Activated CD8-positive, alpha-beta memory T cell treated with anti-CD3 and anti-CD28 coated beads for 24 hours (primary cell): Measurements from ENCODE around the gene FAM72A.
"Not testable (repeated sequence)": the region's sequence is repeated elsewhere in the genome, so short reads cannot be mapped to it uniquely, and the experiment has no call there.

Experiments
- DNase-seq: peaks from one replicate; pipeline ENCODE4 v3.0.0-alpha.2; 2020

FAM72A gene

GRCh38 chr1:206202789-206203363 lies at the start of gene FAM72A:
TSS of gene FAM72A (minus strand) at chr1:206202839. CDS start at chr1:206202025, 814 bp downstream.
- DNase-seq, result peak; percentile 94

- DNase-seq, result not testable (repeated sequence)
Measured at GRCh38 chr1:206250953-206251681, 48.5 kb upstream of the FAM72A start.

DNA sequence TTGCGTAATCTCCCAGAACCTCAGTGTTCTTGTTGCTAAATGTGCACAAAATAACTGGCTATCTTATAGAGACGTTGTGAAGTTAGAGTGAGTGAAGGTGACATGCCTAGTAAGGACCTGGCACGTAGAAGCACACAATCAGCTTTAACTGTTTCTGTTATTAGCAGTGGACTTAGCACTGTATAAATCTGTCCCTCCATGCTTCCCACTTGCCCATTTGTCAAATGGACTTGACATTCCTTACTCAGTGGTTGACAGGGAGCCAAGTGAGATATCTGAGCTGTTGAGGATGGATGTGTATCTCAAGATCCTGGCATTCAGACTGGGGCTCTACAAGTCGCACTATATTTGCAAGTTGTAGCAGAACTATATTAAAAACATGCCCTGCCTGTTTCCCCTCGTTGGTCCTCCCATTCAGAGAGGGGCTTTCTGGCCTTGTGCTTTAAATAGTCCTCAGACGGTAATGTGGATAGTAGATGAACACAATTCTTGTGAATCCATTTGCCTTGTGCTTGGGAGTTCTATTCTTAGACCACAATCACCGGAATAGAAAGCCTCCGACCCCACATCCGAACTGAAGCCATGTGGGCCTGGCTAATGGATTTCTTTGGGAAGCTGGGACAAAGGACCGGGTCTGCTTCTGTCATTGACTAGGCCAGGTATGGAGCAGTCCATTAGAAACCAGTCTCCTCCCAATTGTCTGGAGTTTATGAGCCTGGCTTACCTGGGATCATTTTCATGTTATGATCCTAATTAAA lies 43.7 kb upstream of the FAM72A start:
- DNase-seq, result not testable (repeated sequence)

DNA sequence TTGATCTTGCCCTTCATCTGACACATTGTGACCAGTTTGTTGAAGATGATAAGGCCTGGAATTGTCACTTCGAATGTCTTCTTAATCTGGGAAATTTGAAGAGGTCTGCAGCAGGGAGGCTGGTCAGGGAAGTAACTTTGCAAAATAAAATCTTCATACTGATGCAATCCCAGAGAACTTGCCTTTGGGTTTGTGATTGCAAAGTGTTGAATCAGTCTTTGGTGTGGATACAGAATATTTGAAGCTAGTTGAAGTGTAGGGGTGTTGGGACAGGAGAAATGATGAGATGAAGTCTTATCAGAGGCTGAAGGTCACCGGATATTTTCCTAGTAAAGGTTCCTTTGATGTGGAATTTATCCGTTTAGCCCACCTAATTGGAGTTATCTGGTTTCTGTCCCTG lies 42.8 kb upstream of the FAM72A start:
- DNase-seq, result not testable (repeated sequence)

DNA sequence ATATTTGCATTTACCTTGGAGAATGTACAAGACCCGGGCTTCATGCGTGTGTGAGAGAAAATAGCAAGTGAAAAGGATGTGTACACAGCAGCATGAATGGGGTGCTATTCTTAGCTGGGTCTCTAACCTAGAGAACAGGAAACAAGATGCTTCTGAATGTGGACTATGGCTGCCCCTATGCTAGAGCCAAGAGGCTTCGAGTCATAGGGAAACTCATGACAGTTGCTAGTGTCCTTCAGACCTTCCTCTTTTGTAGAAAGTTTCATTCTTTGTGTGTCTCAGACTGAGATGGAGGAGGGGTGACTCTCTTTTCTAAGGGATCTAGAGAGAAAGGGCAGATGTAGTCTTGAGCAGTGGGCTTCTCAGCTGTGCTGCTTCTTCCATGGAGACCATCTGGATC lies 40.7 kb upstream of the FAM72A start:
- DNase-seq, result not testable (repeated sequence)

DNA sequence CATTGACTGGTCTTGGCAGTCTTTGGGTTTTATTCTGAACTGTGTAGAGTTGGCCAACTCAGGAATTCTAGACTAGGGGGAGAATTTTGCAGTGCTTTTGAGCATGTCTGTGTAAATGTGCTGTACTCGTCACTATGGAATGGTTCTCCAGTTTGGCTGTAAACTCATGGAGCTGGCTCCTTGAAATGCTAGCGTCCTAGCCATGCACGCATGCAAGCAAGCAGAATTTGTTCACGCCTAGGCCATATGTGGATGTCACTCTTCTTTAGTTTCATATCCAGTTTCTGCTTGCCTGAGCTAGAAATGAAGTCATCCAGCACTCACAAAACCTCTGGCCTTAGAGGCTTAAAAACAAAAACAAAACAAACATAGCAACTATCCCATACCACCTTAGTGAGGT lies 37.6 kb upstream of the FAM72A start:
- not testable (repeated sequence) for DNase-seq

- not testable (repeated sequence) for DNase-seq
Measured at GRCh38 chr1:206235190-206235589, 32.6 kb upstream of the FAM72A start.

- DNase-seq, result not testable (repeated sequence)
Measured at GRCh38 chr1:206234189-206234916, 31.7 kb upstream of the FAM72A start.

DNA sequence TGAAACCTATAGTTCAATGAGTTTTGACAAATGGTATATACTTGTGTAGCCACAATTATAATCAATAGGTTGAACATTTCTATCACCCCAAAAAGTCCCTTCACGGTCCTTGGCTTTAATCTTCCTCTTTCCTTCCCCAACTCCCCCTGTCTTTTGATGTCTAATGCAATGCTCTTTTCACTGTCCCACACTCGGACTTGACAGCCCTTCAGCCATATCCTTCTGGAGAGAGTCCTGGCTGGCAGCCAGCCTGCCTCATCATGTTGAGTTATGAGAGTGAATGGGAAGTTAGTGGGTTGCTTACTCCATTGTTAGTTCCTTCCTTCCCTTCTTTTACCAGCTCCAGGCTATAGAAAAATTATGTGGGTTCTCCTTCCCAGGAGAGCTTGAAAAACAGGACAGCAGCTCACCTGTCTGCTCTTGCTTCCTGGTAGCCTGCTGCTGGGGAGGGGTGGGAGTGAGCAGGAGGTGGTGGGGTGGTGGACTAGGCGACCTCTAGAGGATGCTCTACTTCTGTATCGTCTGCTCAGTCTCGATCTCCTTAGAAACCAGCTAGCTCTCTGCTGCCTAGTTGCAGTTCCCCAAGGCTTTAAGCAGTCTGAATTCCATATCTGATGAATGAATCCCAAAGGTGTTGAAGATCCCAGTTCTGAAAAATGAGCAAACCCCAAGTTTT lies 30.5 kb upstream of the FAM72A start:
- DNase-seq, result not testable (repeated sequence)

GRCh38 chr1:206231989-206232388 lies 29.4 kb upstream of the FAM72A start:
- not testable (repeated sequence) for DNase-seq

DNA sequence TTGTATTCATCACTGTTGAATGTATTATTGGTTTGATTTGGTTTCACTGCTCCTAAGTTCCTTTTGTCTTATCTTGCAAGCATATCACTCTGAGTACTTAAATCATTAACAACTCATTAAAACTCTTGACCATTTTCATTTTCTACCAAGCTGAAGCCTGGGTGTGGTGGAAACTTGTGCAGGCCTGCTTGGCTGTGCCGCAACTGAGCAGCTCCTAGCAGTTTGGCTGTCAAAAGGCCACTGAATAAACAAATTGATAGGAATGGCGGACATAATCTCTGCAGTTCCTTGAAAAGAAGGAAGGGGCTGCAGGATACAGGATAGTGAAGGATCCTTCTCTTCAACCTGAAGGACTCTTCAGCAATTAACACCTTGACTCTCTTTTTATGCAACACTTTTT lies 26.6 kb upstream of the FAM72A start:
- not testable (repeated sequence) for DNase-seq

DNA sequence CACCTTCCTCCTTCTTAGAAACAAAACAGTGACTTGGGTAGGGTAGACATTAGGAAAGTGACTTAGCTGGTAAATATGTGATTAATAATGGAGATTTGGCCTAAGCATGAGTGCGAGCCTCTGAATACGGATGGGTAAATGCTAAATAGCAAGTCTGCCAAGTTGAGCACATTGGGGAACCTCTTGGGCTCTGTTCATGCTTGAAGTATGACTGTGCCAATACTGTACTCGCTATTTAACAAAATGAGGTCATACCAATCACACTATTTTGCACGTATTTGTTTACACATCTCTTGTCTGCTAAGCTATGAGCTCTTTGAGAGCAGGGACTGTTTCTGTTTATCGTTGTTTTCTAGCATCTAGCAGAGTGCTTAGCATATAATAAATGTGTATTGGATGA lies 24.2 kb upstream of the FAM72A start:
- DNase-seq, result not testable (repeated sequence)

DNA sequence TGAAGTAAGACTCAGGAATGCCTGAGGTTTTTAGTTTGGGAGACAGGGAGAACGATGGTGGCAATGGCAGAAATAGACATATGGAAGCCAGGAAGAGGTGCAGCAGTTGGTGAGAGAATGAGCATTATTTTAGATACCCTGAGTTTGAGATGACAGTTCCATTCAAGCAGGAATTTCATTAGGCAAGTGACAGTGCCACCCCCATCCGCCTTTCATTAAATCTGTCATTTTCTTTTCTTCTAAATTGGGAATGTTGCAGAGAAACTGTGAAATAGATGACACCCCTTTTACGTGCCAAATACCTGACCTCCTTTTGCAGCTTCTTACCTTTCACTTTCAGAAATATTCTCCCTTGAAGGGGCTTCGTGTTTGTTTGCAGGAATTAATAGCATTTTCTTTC lies 22.7 kb upstream of the FAM72A start:
- DNase-seq, result not testable (repeated sequence)

- DNase-seq, result not testable (repeated sequence)
Measured at GRCh38 chr1:206224190-206224776, 21.6 kb upstream of the FAM72A start.

DNA sequence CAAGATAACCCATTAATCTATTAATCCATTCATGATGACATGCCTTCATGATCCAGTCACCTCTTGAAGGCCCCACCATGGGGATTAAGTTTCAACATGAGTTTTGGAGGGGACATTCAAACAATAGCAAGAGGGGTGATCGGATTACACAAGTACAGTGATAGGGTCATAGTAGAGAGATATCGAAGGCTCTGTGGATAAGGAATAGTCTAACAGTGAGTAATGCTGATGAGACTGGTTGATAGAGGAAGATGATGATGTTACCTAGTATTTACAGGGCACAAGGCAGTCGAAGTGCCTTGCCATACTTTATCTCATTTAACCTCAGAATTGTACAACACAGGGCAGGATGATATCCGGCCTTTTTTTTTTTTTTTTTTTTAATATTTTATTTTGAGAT lies 18.9 kb upstream of the FAM72A start:
- DNase-seq, result not testable (repeated sequence)

DNA sequence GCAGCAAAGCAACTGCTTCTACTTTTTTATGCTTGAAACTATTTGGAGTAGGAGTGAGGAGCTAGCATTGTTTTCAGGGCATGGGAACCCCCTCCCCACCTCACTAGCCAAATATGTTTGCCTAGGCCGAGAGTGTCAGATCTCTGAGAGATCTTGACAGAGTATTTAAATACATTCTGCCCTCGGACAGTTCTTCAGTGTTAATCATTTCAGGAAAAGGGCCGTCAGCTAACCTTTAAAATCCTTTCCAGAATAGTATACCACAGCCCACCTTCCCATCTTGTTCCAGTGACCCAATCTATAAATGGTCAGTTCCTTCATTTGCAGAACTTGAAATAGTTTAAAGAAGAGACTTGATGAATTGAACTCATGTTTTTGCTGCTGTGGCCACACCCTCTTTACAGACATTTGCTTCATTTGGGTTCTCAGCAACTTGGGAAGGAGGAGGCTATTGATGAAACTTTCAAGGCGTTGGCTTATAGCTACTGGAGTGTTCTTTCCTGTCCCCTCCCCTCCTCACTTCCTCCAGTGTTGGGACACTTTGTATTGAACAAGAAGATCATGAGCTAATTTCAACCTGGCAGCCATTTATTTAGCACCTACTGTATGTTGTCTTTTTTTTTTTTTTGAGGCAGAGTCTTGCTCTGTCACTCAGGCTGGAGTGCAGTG lies 17.8 kb upstream of the FAM72A start:
- DNase-seq, result not testable (repeated sequence)

GRCh38 chr1:206219514-206220331 lies 17.1 kb upstream of the FAM72A start:
- not testable (repeated sequence) for DNase-seq

DNA sequence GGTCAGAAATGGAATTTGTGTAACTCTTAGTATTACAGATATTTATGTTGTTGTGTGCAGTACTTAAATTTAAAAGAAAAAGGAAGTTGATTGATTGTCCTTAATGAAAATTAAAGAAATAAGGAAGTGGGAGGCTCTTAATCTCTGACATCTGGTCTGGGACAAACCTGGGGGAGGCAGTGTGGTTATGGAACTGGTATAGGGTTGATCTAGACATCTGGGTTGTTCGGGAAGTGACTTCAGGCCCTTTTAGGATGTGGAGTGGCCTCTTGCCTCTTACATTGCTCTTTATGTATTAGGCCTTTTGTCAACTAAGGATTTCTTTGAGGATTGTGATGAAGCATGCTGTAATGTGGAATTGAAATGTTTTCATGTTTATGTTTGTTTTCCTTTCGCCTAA lies 16.1 kb upstream of the FAM72A start:
- DNase-seq, result not testable (repeated sequence)

DNA sequence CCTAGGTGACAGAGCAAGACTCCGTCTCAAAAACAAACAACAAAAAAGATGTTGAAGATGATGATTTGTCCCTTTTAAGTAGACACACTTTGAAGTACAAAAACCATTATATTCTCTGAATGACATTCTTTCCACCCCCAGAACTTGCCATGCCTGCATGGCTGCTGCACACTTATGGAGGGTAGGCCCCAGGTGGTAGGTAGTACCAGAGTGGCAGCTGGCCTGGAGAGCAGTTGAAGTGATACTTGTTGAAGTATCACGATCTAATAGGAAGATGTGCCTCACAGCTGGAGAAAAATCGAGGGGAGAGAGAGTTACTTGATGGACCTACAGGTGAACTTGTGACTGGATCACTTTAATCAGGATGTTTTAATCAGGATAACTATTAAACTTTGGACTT lies 15.6 kb upstream of the FAM72A start:
- not testable (repeated sequence) for DNase-seq

- not testable (repeated sequence) for DNase-seq
Measured at GRCh38 chr1:206215600-206216392, 13.2 kb upstream of the FAM72A start.
